Measurements from ENCODE around the gene MRPS2.

MRPS2 gene

DNA sequence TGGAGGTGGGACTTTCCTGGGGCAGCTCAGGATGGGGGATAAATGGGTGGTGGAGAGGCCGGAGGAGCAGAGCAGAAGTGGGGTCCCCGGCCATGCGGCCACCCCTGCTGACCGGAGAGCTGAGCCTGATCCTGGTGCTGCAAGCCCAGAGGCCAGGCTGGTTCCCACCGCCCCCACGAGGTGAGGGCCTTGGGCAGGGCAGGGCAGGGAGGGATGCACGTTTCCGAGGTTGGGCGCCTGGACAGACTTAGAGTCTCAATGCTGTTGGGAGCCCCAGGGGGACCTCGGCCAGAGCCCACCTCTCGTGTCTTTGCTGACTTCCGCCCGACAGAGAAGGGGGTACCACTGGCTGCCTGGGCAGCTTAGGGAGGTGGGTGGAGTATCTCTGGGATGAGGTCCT is 51.0 kb downstream of the MRPS2 start:
- TF ChIP-seq, protein P1, sequence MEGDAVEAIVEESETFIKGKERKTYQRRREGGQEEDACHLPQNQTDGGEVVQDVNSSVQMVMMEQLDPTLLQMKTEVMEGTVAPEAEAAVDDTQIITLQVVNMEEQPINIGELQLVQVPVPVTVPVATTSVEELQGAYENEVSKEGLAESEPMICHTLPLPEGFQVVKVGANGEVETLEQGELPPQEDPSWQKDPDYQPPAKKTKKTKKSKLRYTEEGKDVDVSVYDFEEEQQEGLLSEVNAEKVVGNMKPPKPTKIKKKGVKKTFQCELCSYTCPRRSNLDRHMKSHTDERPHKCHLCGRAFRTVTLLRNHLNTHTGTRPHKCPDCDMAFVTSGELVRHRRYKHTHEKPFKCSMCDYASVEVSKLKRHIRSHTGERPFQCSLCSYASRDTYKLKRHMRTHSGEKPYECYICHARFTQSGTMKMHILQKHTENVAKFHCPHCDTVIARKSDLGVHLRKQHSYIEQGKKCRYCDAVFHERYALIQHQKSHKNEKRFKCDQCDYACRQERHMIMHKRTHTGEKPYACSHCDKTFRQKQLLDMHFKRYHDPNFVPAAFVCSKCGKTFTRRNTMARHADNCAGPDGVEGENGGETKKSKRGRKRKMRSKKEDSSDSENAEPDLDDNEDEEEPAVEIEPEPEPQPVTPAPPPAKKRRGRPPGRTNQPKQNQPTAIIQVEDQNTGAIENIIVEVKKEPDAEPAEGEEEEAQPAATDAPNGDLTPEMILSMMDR (conservative IDR thresholded peaks at IDR 0.05; ENCODE audit: low read length), result no peak
- no peak for DNase-seq (ENCODE audit: low read depth)
- H3K4me3 ChIP-seq (ENCODE audit: low read length), result no peak overlapping the region

DNA sequence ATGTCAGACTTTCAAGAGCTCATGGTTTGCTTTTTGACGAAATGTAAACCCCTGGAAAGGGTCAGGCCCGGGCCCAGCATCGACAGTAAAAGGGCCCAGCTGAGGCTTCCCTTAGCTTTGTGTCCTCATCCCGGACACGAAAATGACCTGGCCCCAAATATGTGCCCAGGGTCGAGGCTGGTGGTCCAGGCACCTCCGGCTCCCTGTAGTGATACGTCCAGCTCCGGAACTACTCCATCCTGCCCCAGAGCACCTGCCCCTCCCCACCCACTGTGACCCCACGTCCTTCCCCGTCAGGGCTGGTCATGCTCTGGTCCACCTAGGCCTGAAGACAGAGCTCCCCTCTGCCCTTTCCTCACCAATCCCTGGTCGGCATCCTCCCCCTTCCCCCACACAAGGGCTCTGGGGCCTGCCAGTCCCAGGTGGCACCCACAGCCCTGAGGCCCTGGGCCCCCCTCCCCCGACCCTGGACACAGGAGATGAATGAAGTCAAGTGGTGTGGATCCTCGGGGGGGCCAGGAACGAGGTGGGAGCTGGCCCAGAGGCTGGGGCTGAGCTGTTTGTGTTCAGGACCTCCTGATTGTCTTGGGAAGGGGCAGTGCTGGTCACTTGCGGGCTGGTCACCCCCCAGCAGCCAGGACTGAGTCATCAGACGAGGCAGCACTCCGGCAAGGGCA is 51.7 kb downstream of the MRPS2 start:
- H3K4me3 ChIP-seq (ENCODE audit: low read length), result no peak overlapping the region
- DNase-seq (ENCODE audit: low read depth), result no peak
- TF ChIP-seq, protein P1 (conservative IDR thresholded peaks at IDR 0.05; ENCODE audit: low read length), result no peak

DNA sequence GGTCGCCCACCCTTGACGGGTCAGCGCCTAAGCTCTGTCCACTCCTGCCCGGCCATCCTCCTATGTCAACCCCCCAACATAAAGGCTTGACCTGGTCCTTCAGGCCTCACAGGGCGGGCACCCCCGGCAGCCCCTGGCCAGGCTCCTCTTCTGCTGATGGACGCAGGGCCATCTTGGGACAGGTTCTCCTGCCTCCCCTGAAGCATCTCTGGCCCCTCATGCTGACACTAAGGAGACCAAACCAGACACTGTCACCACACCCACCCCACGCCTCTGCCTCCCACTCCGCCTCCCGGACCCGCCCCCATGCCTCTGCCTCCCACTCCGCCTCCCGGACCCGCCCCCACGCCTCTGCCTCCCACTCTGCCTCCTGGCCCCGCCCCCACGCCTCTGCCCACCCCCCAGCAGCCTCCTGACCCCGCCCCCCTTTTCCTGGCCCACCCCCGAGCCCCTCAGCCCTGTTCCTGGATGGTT is 52.3 kb downstream of the MRPS2 start:
- TF ChIP-seq, protein P1 (conservative IDR thresholded peaks at IDR 0.05; ENCODE audit: low read length), result no peak
- H3K4me3 ChIP-seq (ENCODE audit: low read length), result no peak overlapping the region
- DNase-seq (ENCODE audit: low read depth), result no peak

Measured in AG10803 (cell line).